Raji (cell line): ENCODE results near the gene GRID1.

Experiments
- POLR2A ChIP-seq: IDR thresholded peaks from 2 replicates; pipeline ENCODE4 v1.6.1; 2011; ENCODE audit warnings: low read depth, low read length, control low read depth; ENCODE audit not compliant: insufficient read depth

Gene GRID1

DNA sequence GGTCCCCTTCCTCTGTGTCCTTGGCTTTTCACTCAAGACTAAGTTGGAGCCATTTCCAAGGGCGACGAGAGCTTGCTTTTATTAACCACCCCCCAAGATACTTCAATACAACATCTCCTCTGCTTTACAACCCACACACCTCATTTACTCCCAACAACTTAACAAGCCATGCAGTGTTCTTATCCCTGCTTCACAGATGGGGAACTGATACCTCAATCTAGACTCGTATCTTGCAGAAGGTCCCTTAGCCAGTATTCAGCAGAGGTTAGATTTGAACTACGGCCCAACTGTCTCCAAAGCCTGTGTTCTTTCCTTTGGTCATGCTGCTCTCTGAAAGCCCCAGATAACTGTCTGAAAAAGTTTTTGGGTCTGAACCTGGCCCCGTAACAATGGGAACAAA, 444.8 kb downstream of the GRID1 start:
- TF ChIP-seq POLR2A: no peak

DNA sequence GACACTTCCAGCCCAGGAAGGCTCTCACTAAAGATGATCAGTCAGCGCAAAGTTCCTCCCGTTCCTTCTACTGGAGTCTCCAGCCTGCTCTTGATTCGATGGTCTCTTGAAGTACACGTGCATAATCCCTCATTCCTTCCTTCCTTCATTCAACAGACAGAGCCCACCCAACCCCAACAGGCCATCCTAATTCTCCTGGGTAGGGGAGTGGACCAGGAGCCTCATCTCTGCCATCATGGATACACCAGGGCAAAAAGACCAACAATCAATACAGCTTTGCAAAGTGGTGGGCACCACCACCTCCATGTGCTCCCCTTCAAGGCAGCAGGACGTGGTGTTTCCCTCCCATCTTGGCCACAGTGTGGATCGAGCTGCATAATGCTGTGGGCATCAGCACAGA, 446.3 kb downstream of the GRID1 start:
- no peak for TF ChIP-seq POLR2A

DNA sequence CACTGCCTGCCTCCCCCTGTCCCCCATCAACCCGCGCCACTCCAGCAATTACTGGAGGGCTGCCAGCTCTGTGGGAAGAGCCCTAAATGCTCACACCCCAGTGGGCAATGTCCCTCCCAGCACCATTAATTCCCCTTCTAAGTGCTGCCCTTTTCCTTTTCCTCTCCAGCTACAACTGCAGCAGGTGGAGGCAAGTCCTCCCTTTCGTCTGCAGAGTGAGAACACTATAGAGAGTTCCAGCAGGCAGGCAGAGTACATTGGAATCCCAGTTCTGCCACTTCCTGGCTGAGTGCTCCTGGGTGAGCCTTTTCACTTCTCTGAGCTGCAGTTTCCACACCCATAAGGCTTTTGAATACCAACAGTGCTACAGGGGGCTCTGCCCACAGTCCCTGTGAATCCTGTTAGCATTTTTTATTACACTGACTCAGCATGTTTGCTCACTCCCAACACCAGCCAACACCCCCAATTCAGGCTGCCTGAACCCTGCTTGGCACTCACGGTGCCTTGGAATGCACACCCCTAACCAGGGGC, 447.0 kb downstream of the GRID1 start:
- TF ChIP-seq POLR2A: no peak

DNA sequence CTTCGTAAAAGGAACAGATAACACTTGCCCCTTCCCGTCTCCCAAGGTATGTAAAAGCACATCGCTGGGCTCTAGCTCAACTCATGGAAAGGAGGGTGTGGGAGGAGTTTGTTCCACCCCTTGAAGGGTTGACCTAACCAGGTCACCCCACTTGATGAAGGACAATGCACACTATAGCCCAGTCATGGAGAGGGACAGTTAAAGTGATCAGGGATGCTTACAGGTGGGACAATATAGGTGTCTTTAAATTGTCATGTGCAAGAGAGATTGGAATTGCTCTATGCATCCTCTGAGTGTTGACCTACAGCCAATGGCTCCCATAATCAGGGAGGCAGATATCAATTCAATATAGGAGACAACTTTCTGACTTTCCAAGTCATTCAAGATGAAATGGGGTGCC, 448.2 kb downstream of the GRID1 start:
- no peak for TF ChIP-seq POLR2A

DNA sequence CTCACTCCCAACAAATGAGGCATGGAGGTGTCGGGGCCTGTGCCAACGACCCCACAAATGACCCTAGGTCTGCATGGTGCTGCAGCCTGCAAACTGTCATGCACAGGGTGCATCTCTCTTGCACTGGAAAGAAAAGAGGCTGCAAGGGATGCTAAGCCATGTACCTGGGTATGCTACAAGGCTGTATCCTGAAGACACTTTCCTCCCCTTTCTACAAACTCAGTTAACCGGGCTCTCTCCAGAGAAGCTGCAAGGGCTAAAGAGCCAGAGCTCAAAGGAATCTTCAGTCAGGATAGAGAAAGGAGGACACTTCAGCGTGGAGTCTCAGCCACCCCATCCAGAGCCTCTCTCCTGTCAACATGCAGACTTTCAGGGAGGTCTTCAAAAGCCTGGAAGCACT, 449.0 kb downstream of the GRID1 start:
- no peak for TF ChIP-seq POLR2A

DNA sequence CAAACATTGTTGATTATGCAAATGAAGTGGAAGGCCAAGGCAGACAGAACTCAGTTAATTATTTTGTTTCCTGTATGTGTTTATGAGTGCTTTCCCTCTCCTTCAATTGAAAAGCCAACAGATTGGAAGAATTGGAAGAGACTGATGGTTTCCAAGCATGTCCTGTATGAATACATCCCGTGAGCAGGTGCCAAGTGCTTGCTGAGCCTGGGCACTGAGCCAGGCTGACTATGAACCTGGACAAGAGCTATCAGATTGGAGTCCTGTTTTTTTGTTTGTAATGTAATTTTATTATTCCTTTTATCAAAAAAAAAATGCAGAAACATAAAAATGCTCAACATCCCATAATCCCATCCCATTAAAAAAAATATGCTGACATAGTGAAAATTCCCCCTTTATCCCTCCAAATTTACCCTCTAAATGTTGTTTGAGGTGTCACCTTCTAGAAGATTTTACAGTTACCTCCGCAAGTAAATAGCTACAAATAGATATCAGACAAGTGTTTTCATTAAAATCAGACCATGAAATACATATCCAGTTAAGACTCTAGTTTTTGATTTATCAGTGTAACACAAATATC, 449.5 kb downstream of the GRID1 start:
- no peak for TF ChIP-seq POLR2A

DNA sequence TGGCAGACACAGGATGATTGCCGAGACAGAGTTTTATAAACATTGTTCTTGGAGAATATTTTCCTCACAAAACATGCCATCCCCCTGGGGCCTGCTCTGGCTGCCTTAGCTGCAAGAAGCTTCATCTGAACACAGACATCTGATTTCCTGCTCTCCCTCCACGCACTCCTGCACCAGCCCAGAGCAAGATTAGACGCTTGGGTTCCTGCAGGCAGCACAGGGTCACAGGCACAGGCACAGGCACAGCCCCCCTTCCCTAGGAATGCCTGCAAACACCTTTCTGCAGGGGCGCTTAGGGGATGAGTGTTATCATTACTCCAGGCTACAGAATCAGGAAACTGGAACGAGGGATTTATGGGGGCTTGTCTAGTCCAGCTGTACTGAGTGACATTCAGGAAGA, 450.3 kb downstream of the GRID1 start:
- TF ChIP-seq POLR2A: no peak

DNA sequence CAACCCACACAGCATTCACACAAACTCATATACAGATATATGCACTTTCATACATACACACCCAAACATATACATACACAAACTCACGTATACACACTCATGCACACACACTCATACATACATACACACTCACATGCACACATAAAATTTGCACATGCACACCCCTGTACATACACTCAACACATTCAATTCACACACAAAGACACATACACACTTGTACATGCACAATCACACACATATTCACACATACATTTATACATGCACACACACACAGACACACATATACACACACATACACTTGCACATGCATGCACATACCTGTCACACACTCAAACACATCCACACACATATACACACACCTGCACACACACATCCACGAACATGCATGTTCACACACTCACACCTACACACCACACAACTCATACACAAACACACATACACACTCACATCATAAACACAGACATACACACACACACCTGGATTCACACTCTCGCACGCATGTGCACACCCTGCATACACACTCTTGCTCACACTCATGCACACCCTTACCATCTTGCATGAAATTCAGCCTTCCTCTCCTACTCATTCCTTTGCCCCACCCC, 451.2 kb downstream of the GRID1 start:
- TF ChIP-seq POLR2A: no peak

DNA sequence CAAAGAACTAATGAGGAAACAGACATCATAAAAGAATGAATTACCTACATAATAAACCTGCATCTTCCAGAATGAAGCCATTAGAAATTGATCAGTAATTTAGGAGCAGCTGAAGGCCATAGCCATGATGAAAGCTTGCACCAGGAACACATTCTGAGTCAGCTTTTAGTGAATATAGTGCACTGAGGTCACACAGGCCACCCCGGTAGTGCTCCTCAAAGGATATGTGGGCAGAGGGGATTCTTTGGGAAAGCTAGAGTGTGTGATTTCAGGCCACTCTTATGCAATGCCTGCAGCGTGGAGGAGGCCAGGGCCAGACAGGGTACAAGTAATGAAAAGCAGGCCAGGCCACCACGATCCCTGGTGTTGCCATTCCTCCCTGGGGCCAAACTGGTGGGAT, 451.9 kb downstream of the GRID1 start:
- TF ChIP-seq POLR2A: no peak

DNA sequence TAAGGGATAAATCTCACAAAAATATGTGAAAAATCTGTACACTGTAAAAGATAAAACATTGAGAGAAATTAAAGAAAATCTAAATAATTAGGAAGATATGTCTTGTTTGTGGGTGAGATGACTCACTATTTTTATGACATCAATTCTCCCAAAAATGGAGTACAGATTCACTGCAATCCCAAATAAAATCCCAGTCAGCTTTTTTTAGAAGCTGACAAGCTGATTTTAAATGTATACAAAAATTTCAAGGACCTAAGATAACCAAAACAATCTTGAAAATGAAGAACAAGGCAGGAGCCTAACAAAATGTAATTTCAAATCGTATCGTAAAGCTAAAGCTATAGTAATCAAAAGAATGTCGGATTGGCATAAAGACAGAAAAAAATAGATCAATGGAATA, 458.1 kb downstream of the GRID1 start:
- TF ChIP-seq POLR2A: no peak

DNA sequence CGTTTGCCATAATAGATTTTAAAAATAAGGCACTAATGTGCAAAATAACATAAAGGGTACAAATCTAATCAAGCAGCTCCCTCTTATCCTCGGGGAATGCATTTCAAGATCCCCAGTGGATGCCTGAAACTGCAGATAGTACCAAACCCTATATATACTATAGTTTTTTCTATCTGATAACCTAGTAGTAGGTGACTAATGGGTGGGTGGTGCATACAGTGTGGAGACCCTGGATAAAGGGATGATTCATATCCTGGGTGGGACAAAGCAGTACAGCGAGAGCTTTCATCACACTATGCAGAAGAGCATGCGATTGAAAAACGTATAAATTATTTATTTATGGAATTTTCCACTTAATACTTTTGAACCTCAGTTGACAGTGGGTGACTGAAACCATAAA, 464.5 kb downstream of the GRID1 start:
- TF ChIP-seq POLR2A: no peak

DNA sequence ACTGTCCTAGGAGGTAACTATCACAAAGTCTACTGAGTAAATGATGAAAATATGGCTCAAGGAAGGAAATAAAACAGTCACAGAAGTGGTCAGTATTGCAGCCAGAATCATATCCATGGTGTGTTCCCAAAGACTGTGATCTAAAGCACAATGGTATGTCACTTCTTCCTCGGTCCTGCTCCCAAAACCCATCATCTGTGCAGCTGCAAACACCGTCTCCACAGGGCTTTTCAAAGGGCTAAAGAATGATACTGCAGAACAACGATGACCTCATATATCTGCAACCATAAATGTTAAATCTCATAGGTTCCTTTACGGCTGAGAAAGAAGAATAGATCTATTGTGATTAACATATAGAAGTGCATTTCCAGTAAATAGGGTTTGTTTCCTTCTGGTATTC, 465.0 kb downstream of the GRID1 start:
- TF ChIP-seq POLR2A: no peak

DNA sequence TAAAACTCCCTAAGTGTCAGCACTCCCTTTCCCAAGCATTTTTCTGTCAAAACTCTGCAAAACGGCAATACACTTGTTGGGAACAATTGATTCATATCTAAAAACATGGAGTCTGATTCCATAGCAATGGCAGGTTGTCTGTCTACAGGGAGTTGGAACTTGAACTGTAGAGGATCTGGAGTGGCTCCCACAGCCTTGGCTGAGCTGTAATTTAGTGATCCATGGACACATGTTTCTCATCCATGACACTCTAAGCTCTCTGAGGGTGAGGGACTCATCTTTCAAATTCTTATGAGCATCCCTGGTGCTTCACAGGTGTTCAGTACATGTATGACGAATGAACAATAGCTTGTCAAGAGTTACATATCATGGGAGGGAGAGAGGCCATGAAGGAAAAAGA, 466.1 kb downstream of the GRID1 start:
- TF ChIP-seq POLR2A: no peak

DNA sequence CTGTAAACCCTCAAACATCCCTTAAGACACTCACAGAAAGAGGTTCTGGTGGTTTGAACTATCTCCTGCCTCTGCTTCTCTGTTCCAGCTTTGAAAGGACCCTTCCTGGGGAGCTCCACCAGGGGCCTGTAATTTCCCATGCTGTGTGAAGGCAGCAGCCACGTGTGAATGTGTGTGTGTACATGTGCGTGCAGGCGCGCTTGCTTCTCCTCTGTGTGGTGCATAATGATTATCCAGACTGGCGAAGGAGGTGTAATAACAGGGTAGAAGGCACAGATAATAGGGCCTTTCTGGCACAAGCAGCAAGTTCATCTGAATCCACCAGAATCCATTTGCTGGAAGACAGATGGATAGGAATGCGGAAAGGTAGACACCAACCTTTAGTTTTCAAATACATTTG, 466.5 kb downstream of the GRID1 start:
- no peak for TF ChIP-seq POLR2A

DNA sequence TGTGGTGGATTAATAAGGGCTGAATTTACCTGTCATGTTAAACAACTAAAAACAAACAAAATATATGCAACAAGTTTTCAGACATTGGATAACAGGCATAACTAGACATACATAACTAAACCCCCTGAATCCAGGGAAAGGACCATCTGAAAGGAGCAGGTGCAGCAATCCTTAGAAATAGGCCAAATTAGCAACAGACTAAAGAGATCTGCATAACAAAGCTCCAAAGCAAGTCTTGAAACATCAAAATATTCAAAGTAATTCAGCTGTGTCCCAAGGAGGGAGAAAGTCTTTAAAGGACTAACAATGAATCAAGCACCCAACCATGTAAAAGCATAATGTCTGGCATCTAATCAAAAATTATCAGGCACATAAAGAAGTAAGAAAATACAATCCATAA, 475.1 kb downstream of the GRID1 start:
- no peak for TF ChIP-seq POLR2A

DNA sequence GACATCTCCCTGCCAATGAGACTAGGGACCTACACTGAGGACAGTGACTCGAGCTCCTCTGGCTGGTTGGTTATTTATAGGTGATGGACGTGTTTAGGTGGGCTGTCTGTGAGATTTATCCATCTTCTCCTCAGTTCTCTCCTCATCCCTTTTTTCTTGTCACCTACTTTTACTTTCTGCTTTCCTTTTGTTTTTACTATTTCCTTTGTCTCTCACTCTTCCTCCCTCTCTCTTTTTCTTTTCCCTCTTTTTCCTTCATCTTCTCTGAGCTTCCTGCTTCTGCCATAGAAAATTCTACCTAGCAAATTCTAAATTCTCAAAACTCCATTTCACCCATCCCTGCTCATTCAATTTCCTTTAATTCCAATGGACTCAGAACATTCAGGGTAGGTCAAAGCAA, 478.0 kb downstream of the GRID1 start:
- no peak for TF ChIP-seq POLR2A

DNA sequence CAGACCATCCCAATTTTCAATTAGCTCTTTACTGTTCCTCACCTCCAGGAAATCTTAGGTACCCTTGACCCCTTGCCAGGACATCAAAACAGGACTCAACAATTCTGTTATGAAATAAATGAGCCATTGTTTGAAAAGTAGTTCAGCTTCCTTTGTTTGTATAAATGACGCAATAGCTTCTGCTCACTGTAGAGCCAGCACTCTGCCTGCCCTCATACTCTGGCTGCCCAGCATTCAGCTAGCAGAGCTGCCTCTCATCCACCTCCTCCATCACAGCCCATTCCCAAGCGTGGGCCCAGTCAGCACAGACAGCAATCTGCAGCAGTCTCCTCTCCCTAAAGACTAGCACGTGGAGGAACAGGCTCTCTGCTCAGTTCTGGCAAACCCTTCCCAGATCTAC, 478.6 kb downstream of the GRID1 start:
- no peak for TF ChIP-seq POLR2A
